ENCODE results near the gene HSF5. TPM values are rescaled to one million over a fixed set of nuclear protein-coding genes. Genes with fewer than 3 reads are reported as not detected.
A peak's percentile ranks its signal among the peaks of the same experiment; 100 is the strongest.

The HSF5 gene
- total RNA-seq: under 1 TPM in 3 of 4 donors, not detected in 1; 0.06 to 0.23 (median 0.08) TPM
- 0.02 TPM for polyA plus RNA-seq
- long read RNA-seq, donor 1: 0 reads
- long read RNA-seq, donor 2: 0 reads
- long read RNA-seq, donor 3: 0 reads
- long read RNA-seq, donor 4: 0 reads

GRCh38 chr17:58487589-58488427 is at the start of gene HSF5:
TSS of gene HSF5 (minus strand) at chr17:58488408. CDS start at chr17:58488274, 134 bp downstream.
- intact Hi-C loops (cut with DNase I): no loop called here
- Histone ChIP-seq H3K4me1 (ENCODE audit: control insufficient read depth, insufficient read depth, low read length) (no peaks in the 10 kb centered on the region), H3K27me3 (ENCODE audit: control insufficient read depth, insufficient read depth) (no peaks in the 10 kb centered on the region), H3K27ac (ENCODE audit: low read length) (no peak within 1 kb of the TSS), H3K9me3 (ENCODE audit: control insufficient read depth, low read length) (no peaks in the 10 kb centered on the region), H3K4me3 (ENCODE audit: low read length) (no peak within 1 kb of the TSS)
- DNase-seq: peak; percentile 29 to 78 (median 77)
- ATAC-seq: peak; percentile 65 to 69
- 45% methylated on average over 98 of the region's 98 CpGs for WGBS

- ATAC-seq (no peak), DNase-seq (no peak)
- 96% methylated on average over 4 of the region's 4 CpGs for WGBS
- Histone ChIP-seq H3K4me1 (ENCODE audit: control insufficient read depth, insufficient read depth, low read length) (peaks cover 24% of the 10 kb centered on the region), H3K27ac (ENCODE audit: low read length) (no peak overlapping the region), H3K4me3 (ENCODE audit: low read length) (no peak overlapping the region), H3K9me3 (ENCODE audit: control insufficient read depth, low read length) (no peaks in the 10 kb centered on the region), H3K27me3 (ENCODE audit: control insufficient read depth, insufficient read depth) (no peaks in the 10 kb centered on the region)
- intact Hi-C loops (cut with DNase I): no loop called here
Measured at GRCh38 chr17:58537266-58537665, 49.1 kb upstream of the HSF5 start.

GRCh38 chr17:58536542-58536941 is 48.3 kb upstream of the HSF5 start:
- ATAC-seq: no peak
- Histone ChIP-seq H3K4me3 (ENCODE audit: low read length) (no peak overlapping the region), H3K9me3 (ENCODE audit: control insufficient read depth, low read length) (no peaks in the 10 kb centered on the region), H3K27ac (ENCODE audit: low read length) (no peak overlapping the region), H3K27me3 (ENCODE audit: control insufficient read depth, insufficient read depth) (no peaks in the 10 kb centered on the region), H3K4me1 (ENCODE audit: control insufficient read depth, insufficient read depth, low read length) (peaks cover 24% of the 10 kb centered on the region)
- DNase-seq: no peak
- intact Hi-C loops (cut with DNase I): no loop called here
- WGBS: 82% methylated on average over 3 of the region's 3 CpGs

DNA sequence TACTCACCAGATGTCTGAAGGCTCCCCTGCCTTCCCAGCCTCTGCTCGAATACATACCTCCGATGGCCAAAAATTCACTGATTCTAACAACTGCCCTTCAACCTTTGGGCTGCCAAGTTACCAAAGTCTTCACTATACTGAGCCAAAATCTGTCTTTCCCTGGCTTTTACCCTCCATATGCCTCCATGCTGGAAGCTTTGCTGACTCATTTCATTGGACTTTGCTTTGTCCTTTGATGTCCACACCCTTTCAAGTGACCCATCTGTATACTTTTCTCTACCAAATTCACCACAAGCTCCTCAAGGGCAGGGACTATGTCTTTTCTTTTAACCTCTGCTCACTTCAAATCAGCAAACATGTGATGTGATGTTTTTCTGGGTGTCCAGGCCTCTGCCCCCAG is 47.2 kb upstream of the HSF5 start:
- Histone ChIP-seq H3K27me3 (ENCODE audit: control insufficient read depth, insufficient read depth) (no peaks in the 10 kb centered on the region), H3K9me3 (ENCODE audit: control insufficient read depth, low read length) (no peaks in the 10 kb centered on the region), H3K4me3 (ENCODE audit: low read length) (no peak overlapping the region), H3K4me1 (ENCODE audit: control insufficient read depth, insufficient read depth, low read length) (peaks cover 24% of the 10 kb centered on the region), H3K27ac (ENCODE audit: low read length) (peak overlapping the region; percentile 85)
- ATAC-seq (no peak), DNase-seq (no peak)
- WGBS: 93% methylated on average over 2 of the region's 2 CpGs
- intact Hi-C loops (cut with DNase I): no loop called here

DNA sequence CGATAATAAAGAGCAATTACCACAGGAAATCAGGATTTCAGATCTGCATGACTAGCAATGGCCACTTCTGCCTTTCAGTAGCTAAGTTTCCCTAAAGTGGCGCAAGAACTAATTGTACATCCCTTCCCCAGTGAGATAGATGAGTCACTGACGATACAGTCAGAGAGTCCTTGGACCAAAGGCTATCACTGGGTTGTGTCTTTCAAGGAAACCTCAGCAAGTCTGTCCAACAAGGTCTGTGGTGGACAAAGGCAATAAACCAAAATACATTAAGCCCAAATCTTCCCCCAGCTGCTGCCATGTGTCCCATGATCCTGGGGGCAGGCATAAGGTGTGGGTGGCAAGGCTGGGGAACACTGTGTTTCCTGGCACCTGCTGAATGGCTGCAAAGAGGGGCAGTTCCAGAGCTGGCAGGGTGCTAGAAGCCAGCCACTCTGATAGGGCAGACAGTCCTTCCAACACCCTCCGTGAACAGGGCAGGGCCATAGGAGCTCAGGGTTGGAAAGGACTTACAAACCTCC is 46.8 kb upstream of the HSF5 start:
- DNase-seq: peak in 1 of 3 donors; percentile 71
- H3K9me3 ChIP-seq (ENCODE audit: control insufficient read depth, low read length): no peaks in the 10 kb centered on the region
- no peak overlapping the region for H3K4me3 ChIP-seq (ENCODE audit: low read length)
- peak; percentile 25 to 71 for ATAC-seq
- 77% methylated on average over 4 of the region's 4 CpGs for WGBS
- peak overlapping the region; percentile 85 for H3K27ac ChIP-seq (ENCODE audit: low read length)
- H3K4me1 ChIP-seq (ENCODE audit: control insufficient read depth, insufficient read depth, low read length): peaks cover 24% of the 10 kb centered on the region
- intact Hi-C loops (cut with DNase I): no loop called here
- no peaks in the 10 kb centered on the region for H3K27me3 ChIP-seq (ENCODE audit: control insufficient read depth, insufficient read depth)

GRCh38 chr17:58534331-58534730 is 46.1 kb upstream of the HSF5 start:
- Histone ChIP-seq H3K4me3 (ENCODE audit: low read length) (no peak overlapping the region), H3K9me3 (ENCODE audit: control insufficient read depth, low read length) (no peaks in the 10 kb centered on the region), H3K27ac (ENCODE audit: low read length) (peak overlapping the region; percentile 85), H3K27me3 (ENCODE audit: control insufficient read depth, insufficient read depth) (no peaks in the 10 kb centered on the region), H3K4me1 (ENCODE audit: control insufficient read depth, insufficient read depth, low read length) (peaks cover 22% of the 10 kb centered on the region)
- 58% methylated on average over 3 of the region's 3 CpGs for WGBS
- ATAC-seq (no peak), DNase-seq (no peak)
- intact Hi-C loops (cut with DNase I): no loop called here

DNA sequence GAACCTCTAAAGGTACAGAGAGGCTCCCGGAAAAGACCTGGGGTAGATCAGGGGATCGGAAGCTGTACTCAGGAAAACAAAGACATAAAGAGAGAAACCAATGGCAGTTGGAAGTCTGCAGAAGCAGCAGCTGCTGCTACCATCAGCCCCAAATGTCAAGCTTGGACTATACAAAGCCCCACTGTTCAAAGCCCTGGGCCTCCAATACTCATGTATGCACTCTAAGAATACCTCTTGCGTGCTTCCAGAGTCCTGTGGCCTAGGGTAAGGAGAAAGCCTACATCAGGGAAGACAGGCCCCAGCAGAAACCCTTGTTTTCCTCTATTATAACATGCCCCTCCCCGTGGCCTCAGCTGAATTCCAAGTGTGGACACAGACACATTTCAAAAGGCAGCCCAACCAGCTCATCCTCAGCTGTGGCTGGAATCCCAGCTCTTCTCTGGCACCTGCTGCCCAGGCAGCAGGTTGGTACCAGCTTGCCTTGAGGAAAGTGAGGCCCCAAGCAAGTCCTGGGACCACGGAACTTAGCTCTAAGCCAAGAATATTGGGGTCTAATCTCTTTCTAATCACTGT is 45.5 kb upstream of the HSF5 start:
- DNase-seq: no peak
- intact Hi-C loops (cut with DNase I): no loop called here
- ATAC-seq: no peak
- Histone ChIP-seq H3K9me3 (ENCODE audit: control insufficient read depth, low read length) (no peaks in the 10 kb centered on the region), H3K4me1 (ENCODE audit: control insufficient read depth, insufficient read depth, low read length) (peaks cover 24% of the 10 kb centered on the region), H3K27ac (ENCODE audit: low read length) (no peak overlapping the region), H3K27me3 (ENCODE audit: control insufficient read depth, insufficient read depth) (no peaks in the 10 kb centered on the region), H3K4me3 (ENCODE audit: low read length) (no peak overlapping the region)
- 94% methylated on average over 5 of the region's 5 CpGs for WGBS

DNA sequence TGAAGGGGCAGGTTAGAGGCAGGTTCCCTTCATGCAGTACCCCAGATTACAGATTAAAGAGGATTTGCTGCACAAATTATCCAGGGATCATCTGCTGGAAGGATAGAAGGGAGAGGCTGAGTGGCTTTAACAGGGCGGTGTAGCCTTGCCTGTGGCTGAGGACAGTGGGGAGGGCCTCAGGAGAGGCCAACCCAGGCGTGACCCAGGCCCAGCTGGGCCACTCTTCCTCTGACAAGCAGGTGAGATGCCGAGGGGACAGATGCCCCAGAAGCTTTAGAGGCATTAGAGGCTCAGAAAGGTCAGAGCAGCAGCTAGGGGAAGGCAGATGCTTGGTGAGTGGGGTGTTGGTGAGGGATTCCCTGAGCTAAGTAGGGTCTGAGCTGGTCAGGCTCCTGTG is 44.3 kb upstream of the HSF5 start:
- H3K9me3 ChIP-seq (ENCODE audit: control insufficient read depth, low read length): no peaks in the 10 kb centered on the region
- intact Hi-C loops (cut with DNase I): no loop called here
- DNase-seq: no peak
- 62% methylated on average over 3 of the region's 3 CpGs for WGBS
- H3K27me3 ChIP-seq (ENCODE audit: control insufficient read depth, insufficient read depth): no peaks in the 10 kb centered on the region
- H3K4me3 ChIP-seq (ENCODE audit: low read length): peak overlapping the region; percentile 58
- H3K4me1 ChIP-seq (ENCODE audit: control insufficient read depth, insufficient read depth, low read length): peaks cover 23% of the 10 kb centered on the region
- no peak for ATAC-seq
- no peak overlapping the region for H3K27ac ChIP-seq (ENCODE audit: low read length)

DNA sequence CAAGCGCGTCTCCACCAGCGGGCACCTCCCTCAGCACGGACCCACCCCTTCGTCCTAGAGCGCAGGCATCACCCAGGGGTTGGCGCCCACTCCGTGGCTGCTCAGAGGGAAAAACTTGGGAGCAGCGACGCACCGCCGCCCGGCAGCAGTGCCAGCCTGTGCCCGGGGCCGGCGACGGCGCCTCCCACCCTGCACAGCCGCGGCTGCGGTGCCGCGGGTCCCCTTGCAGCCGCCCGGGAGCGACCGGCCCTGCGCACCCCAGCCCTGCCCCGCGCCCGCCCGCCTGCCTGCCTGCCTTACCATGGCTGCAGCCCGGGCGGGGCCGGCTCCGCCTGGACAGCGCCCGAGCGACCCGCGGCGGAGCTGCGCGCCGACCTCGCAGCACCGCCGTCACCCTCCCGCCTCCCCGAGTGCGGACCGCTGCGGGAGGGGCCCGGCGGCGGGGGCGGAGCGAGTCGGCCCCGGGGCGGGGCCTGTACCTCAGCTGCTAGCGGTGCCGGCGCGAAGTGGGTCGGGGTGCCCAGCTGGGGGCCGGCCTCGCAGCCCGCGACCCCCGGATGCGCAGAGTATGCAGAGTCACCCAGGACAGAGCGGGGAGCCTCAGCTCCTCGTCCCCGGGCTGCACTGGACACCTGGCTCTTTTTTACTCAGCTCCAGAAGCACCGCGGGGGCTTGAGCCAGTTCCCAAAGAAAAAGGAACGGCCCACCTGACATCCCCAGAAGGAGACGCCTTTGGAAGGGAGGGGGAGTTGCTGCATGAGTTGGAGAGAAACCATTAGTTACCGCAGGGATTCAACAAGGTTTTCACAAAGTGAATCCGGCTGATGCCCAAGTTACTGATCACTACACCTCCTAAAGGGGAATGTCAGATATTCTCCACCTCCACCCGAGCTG is 43.7 kb upstream of the HSF5 start:
- peak overlapping the region; percentile 58 for H3K4me3 ChIP-seq (ENCODE audit: low read length)
- peaks cover 25% of the 10 kb centered on the region for H3K4me1 ChIP-seq (ENCODE audit: control insufficient read depth, insufficient read depth, low read length)
- DNase-seq: peak; percentile 59 to 90 (median 87)
- peak; percentile 89 for ATAC-seq
- 2% methylated on average over 82 of the region's 82 CpGs for WGBS
- H3K9me3 ChIP-seq (ENCODE audit: control insufficient read depth, low read length): no peaks in the 10 kb centered on the region
- intact Hi-C loops (cut with DNase I): no loop called here
- H3K27me3 ChIP-seq (ENCODE audit: control insufficient read depth, insufficient read depth): no peaks in the 10 kb centered on the region
- peak overlapping the region; percentile 19 for H3K27ac ChIP-seq (ENCODE audit: low read length)

DNA sequence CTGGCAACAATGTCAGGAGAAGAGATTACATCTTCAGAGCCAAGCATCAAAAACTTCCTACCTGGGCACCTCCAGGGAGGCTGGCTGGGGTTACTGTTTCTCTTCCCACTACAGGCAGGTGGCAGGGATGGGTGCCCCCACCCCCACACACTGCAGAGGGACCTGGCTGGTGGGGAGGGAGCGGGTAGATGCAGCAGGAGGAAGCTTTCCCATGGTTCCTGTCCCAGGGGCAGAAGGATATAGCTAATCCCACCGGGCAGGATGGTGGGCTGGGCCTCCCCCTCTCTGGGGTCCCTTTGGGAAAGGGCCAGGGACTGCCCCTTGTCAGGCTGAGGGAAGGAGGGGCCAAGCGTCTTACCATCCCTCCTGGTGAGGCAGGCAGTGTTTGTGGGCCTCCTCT is 42.9 kb upstream of the HSF5 start:
- WGBS: 57% methylated on average over 3 of the region's 3 CpGs
- peaks cover 28% of the 10 kb centered on the region for H3K4me1 ChIP-seq (ENCODE audit: control insufficient read depth, insufficient read depth, low read length)
- no peak for ATAC-seq
- no peak overlapping the region for H3K27ac ChIP-seq (ENCODE audit: low read length)
- peak overlapping the region; percentile 58 for H3K4me3 ChIP-seq (ENCODE audit: low read length)
- intact Hi-C loops (cut with DNase I): no loop called here
- DNase-seq: no peak
- H3K27me3 ChIP-seq (ENCODE audit: control insufficient read depth, insufficient read depth): no peaks in the 10 kb centered on the region
- no peaks in the 10 kb centered on the region for H3K9me3 ChIP-seq (ENCODE audit: control insufficient read depth, low read length)

All from right cardiac atrium (tissue), 5 donors.